NCI-H82 (cell line): ENCODE data around the gene SRMS.

Experiments used
- DNase-seq: peaks from one replicate; lab custom pipeline; 2025; lab: John Stamatoyannopoulos, UW

The SRMS gene

DNA sequence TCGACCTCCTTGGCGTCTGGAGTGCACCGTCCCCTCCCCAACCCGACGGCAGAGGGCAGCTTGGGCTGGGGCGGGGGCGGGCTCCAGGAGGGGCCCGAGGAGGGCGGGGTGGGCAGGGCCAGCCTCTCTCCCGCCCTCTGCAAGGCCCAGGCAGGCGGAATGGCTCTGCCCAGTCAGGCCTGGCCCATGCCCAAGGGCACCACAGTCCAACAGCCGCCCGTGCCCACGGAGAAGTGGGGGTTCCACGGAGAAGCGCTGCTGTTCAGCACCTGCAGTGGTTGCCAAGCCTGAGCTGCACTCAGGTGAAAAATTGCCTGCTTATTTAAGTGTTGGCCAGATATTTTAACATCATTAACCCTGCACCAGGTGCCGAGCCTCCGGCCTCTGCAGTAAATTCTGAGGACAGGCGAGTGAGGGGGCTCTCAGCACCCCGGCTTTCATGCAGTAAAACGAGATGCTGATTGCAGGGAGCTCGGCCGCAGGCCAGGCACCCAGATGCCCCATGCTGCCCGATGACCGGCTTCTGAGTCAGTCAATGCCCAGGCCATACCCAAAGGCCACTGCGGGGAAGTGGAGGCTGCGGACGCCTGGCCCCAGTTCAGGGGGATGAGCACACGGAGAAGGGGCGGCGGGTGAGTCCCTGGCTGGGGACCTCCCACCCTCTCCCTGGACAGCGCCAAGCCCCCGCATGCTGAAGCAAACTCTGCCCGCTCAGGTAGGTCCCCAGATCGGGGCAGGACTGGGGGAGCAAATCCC is at the start of gene SRMS:
Gene SRMS, minus strand, starts transcription at position 25 of the 756 bp plus-strand sequence. CDS start 286 bp downstream, outside the sequence.
- no peak for DNase-seq

GRCh38 chr20:63596423-63596822 is 48.9 kb upstream of the SRMS start:
- DNase-seq = no peak

DNA sequence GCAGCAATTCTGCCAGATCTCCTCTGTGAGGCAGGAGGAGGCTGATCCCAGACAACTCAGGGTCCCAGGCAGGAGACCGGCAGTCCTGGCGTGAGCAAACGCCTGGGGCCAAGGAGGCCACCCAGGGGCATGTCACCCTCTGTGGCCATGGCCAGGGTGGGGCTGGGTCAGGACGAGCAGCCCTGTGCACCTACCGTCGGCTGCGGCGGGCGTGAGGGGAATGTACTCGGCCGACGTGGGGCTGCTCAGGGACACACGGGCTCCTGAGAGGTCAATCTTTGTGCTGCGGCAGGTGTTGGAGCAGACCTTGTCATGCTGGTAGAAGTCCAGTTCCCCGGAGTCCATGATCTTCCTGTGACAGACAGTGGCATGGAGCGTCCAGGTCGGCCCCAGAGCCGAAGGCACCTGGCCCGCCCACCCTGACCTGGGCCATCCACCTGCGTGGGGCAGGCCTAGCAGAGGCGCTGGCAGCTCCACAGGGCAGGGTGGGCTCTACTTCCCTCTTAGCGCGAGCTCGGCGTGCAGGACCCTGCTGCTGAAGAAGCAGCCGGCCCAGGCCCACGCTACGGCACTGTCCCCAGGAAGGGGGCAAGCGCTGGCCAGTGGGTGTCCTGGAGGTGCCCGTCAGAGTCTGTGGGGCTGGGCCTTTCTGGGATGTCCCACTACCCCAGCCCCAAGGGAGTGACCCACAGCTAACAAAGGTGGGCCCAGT is 48.0 kb upstream of the SRMS start:
- DNase-seq = no peak

DNA sequence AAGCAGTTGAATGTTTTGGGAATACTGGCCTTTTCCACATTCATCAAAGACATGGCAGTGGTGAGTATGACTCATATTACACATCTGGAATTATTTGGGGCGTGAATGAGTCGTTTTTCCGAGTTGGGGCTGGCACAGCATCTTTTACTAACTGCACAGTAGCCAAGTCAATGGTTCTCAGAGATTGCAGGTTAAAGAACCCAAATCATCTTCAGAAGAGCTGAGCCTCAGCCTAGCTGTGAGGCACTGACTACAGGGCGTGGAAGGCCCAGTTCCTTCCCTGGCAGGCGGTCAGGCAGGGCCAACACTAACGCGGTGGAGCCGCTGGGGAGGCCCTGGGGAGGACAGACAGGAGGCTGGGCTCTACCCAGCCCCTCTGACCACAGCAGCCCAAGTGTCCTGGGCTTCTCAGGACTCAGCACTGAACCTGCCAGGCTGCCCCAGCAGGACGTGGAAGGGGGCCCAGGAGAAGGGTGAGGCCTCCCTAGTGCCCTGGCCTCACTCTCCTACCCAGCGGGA is 46.6 kb upstream of the SRMS start:
- DNase-seq = no peak

DNA sequence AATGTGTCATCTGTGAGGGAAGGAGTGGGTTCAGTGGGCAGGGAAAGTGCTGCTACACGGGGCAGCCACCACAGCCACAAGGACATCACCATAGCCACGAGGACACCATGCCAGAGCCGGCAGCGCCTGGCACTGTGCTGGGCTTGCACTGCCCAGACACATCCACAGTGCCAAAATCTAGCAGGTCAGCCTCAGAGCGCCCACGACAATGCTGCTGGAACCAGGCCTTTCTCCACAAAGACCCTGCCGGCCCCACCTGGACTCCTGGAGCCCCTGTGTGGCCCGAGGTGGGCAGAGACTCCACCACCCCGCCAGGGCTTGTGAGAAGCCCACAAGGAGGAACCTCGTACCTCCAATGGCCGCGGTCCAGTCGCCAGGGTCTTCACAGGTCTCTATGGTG is 45.1 kb upstream of the SRMS start:
- no peak for DNase-seq

GRCh38 chr20:63591786-63592355 is 44.3 kb upstream of the SRMS start:
- DNase-seq = no peak

GRCh38 chr20:63591147-63591533 is 43.6 kb upstream of the SRMS start:
- DNase-seq = no peak

- DNase-seq = no peak
Measured at GRCh38 chr20:63590218-63591146, 42.9 kb upstream of the SRMS start.

GRCh38 chr20:63589261-63590217 is 42.0 kb upstream of the SRMS start:
- no peak for DNase-seq

DNA sequence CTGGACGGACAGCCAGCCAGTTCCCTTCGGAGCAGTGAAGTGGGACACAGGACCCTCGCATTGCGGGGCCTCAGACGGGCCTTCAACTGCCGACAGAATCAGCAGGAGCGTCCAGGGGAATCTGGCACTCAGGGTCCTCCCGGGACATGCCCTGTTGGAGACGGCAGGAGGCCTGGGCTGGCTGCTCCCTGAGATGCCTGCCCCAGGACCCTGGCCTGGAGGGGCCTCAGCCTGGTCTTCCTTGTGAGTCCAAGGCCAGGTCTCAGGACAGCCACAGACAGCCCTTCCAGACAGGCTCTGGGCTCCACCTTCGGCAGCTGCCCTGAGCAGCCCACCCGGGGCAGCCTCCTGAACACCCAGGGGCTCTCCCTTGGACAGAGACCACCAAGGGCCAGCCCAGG is 41.1 kb upstream of the SRMS start:
- DNase-seq = no peak

DNA sequence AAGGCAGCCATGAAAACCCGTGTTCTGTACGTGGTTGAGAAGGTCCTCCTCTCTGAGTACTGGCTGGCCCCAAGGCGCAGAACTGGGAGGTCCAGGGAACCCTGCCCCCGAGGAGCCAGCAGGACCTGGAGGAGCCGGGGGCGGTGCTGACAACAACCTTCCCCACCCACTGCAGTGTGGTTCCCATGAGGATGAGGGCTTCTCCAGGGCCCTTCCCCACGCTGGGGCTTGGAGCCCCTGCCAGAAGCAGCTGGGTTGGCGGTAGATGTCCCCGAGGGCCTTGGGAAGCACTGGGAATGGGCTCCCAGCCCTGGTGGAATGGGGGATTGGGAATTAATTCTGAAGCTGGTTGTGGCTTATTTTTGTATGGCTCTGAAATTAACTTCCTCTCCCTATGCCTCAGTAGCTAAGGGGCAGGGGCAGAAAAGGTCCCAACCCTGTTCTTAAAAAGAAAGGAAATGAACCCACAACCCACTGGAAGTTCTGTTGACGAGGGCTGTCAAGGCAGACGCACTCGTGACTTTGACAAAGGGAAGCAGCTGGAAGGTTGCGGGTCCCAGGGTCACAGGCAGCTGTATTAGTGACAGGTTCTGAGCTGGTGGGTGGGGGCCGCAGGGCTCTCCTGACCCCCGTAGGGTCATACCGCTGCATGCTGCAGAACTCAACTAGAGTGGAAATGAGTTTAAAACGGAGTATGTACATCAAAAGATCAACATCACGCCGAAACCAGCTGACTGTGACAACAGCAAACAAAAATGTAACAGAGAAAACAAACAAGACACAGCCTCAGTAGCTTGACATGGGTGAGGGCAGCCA is 40.4 kb upstream of the SRMS start:
- no peak for DNase-seq

DNA sequence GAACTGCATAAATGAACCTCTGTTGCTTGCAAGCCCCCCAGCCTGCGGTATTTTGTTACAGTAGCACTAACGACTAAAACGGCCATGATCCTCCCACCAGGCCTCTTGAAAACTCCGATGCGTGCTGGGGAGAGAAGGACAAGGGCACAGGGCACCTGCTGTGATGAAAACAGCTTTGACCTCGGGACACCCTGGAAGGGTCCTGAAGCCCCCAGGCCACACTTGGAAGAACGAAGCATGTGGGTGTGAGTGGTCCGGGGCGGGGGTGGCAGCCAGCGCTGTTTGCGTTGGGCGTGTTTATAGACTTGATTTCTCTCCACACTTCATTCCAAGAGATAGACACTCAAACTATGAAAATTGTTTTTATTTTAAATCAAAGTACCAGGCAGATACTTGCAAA is 39.7 kb upstream of the SRMS start:
- no peak for DNase-seq

GRCh38 chr20:63586797-63587196 is 39.2 kb upstream of the SRMS start:
- no peak for DNase-seq

- DNase-seq = no peak
Measured at GRCh38 chr20:63585616-63586565, 38.3 kb upstream of the SRMS start.

DNA sequence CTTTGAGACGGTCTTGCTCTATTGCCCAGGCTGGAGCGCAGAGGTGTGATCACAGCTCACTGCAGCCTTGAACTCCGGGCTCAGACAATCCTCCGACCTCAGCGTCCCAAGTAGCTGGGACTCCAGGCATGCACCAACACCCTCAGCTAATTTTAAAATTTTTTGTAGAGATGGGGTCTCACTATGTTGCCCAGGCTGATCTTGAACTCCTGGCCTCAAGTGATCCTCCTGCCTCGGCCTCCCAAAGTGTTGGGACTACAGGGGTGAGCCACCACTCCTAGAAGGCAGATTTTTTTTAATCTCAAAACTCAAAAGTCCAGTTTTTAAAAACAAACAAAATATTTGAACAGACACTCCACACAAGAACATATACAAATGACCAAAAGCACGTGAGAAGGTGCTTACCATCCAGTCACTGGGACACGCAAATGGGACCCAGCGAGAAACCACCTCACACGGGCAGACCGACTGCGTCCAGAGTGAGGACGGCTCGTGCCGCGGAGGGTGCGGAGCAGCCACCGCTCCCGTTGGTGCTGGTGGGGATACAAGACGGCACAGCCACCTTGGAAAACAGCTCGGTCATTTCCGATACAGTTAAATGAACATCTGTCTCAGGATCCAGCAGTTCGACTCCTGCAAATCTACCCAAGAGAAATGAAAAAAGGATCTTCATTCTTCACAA is 35.0 kb upstream of the SRMS start:
- no peak for DNase-seq

DNA sequence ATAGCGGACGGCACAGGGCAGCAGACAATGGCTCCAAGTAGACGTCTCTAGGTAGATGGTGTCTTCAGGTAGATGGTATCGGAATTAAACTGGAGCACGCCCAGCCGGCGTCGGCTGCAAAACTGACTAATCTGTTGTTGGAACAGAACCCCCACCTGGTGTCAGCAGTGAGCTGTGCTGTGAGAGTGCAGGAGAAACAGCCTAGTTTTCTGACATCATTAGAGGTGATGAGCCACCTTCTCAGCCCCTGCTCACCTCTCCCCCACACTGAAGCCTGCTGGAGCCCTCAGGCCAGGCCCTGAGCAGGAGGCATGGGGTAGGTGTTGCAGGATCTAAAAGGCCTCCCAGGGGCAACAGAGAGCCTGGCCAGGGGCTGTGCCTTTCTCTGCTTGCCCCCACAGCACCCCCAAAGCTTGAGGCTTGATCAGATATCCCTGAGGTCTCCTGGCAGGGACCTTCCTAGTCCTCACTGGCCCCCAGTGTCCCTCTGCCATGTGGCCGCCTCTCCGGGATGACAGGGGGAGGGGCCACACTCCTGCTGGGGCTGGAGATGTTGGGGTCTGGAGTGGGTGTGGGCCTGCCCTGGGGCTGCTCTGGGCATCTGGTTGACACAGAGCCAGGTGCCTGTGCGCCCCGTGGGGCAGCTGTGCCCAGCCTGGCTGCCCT is 33.4 kb upstream of the SRMS start:
- peak; percentile 65 for DNase-seq

DNA sequence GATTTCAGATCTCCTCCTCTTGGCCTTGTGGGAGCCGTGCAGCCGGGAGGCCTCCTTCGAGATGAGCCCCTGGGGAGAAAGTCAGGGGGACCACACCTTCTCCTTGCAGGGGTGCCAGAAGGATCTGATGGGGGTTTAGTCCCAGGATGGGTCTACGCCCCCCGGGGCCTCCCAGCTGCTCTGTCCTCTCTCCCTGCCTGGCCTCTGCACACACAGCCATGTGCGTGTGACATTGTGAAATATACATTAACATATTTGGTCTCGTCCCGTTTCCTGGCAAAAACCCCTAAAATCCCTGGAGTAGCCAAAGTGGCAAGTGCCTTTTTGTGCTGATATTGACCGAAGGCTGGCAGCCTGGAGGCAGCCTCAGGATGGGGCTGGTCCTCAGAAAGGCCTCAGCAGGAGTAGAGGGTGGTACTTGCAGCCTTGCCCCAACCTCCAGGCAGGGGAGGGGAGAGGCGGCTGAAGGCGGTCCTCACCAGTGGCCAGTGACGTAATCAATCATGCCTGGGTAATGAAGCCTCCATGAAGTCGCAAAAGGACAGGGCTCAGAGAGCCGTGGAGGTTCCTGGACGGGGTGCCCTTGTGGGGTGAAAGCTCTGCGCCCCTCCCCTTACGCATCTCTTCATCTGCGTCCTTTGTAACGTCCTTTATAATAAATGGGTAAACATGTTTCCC is 31.6 kb upstream of the SRMS start:
- DNase-seq = no peak
